SK-N-SH (cell line): ENCODE results near the gene TCF25. TPM values are rescaled to one million over a fixed set of nuclear protein-coding genes. Genes with fewer than 3 reads are reported as not detected.

ENCODE experiments used
- CTCF ChIA-PET: fragments of 300-600, 350-600 bp; formaldehyde crosslinking; extraction: SDS; loops from one replicate; lab custom pipeline; 2021; lab: Yijun Ruan, JAX
- POLR2A ChIA-PET: fragments of 350-600 bp; sonication (Branson Sonifier 250); formaldehyde crosslinking; extraction: SDS; loops from one replicate; lab custom pipeline; 2020; ENCODE audit warnings: antibody characterized with exemption, inconsistent platforms; lab: Yijun Ruan, JAX
- DNase-seq: peaks from one replicate; pipeline ENCODE4 v3.0.0; 2012
- H2AFZ ChIP-seq: fragments of 200-600 bp; sonication (generic); 2 replicates; pipeline ENCODE4 v1.8.1; 2016; ENCODE audit warnings: antibody characterized with exemption, mild to moderate bottlenecking, low read depth
- H3F3A ChIP-seq: fragments of 200-600 bp; sonication (generic); replicated peaks from 2 replicates; pipeline ENCODE3; 2016; ENCODE audit warnings: antibody characterized with exemption, mild to moderate bottlenecking; ENCODE audit not compliant: insufficient read depth
- H3K27ac ChIP-seq, 2 experiments: fragments of 200-500 bp in 1 of 2; fragments of 200-600 bp in 1 of 2; sonication (Bioruptor generic) in 1 of 2; sonication (generic), shearing (Covaris generic) in 1 of 2; 2 replicates each; pipeline versions ENCODE4 v1.5.1 to v1.6.1; 2014 to 2016; ENCODE audit warnings: low read depth in 2 of 2, inconsistent platforms in 1 of 2, low read length in 1 of 2, mild to moderate bottlenecking in 1 of 2, mixed read lengths in 1 of 2
- H3K27me3 ChIP-seq: fragments of 200-600 bp; sonication (generic), shearing (Covaris generic); 2 replicates; pipeline ENCODE4 v1.6.1; 2016; ENCODE audit warnings: mixed run types; ENCODE audit not compliant: insufficient read depth
- H3K36me3 ChIP-seq, 2 experiments: fragments of 200-500 bp in 1 of 2; fragments of 200-600 bp in 1 of 2; sonication (Bioruptor generic) in 1 of 2; sonication (generic) in 1 of 2; replicated peaks in 1 of 2; 2 replicates each; pipeline versions ENCODE3 to v1.5.1; 2014 to 2016; ENCODE audit warnings: low read length in 1 of 2, mild to moderate bottlenecking in 1 of 2; ENCODE audit not compliant: insufficient read depth in 2 of 2, control insufficient read depth in 1 of 2
- H3K4me1 ChIP-seq, 2 experiments: fragments of 200-500 bp in 1 of 2; fragments of 200-600 bp in 1 of 2; sonication (Bioruptor generic) in 1 of 2; sonication (generic), shearing (Covaris generic) in 1 of 2; 2 replicates each; pipeline versions ENCODE4 v1.5.1 to v1.6.1; 2014 to 2016; ENCODE audit warnings: low read depth in 1 of 2, low read length in 1 of 2, mixed run types in 1 of 2; ENCODE audit not compliant: insufficient read depth in 2 of 2, control insufficient read depth in 1 of 2
- H3K4me2 ChIP-seq: fragments of 200-600 bp; sonication (generic), shearing (Covaris generic); 2 replicates; pipeline ENCODE4 v1.6.1; 2017; ENCODE audit warnings: mixed run types
- H3K4me3 ChIP-seq, 2 experiments: fragments of 200-500 bp in 1 of 2; fragments of 200-600 bp in 1 of 2; sonication (Bioruptor generic) in 1 of 2; sonication (generic), shearing (Covaris generic) in 1 of 2; 2 replicates each; pipeline versions ENCODE4 v1.5.1 to v1.8.1; 2014 to 2016; ENCODE audit warnings: low read depth in 2 of 2, inconsistent platforms in 1 of 2, low read length in 1 of 2, mild to moderate bottlenecking in 1 of 2, mixed read lengths in 1 of 2, moderate library complexity in 1 of 2
- H3K79me2 ChIP-seq: fragments of 200-600 bp; sonication (generic); 2 replicates; pipeline ENCODE4 v1.8.1; 2017; ENCODE audit warnings: mild to moderate bottlenecking; ENCODE audit not compliant: insufficient read depth
- H3K9ac ChIP-seq: fragments of 200-600 bp; sonication (generic); 2 replicates; pipeline ENCODE4 v1.6.1; 2017; ENCODE audit warnings: mixed run types
- H3K9me2 ChIP-seq: fragments of 200-600 bp; sonication (generic); 2 replicates; pipeline ENCODE4 v1.6.1; 2017; ENCODE audit warnings: mixed run types
- H3K9me3 ChIP-seq: fragments of 200-600 bp; sonication (generic); 2 replicates; pipeline ENCODE4 v1.6.1; 2017; ENCODE audit warnings: mixed run types, mild to moderate bottlenecking, moderate library complexity
- H4K20me1 ChIP-seq: fragments of 200-600 bp; sonication (generic); 2 replicates; pipeline ENCODE4 v1.6.1; 2017; ENCODE audit warnings: mild to moderate bottlenecking, mixed run types; ENCODE audit not compliant: insufficient read depth
- FOXJ3 ChIP-seq: sonication (generic); formaldehyde crosslinking; IDR thresholded peaks from 2 replicates; pipeline ENCODE4 v1.5.1; 2020; ENCODE audit warnings: mild to moderate bottlenecking, missing genetic modification reagents
- POLR2AphosphoS5 ChIP-seq: IDR thresholded peaks from 2 replicates; pipeline ENCODE4 v1.6.1; 2012; ENCODE audit warnings: low read depth, low read length
- RAD21 ChIP-seq: IDR thresholded peaks from 2 replicates; pipeline ENCODE4 v1.6.1; 2012; ENCODE audit warnings: mild to moderate bottlenecking, low read length
- RFX5 ChIP-seq: IDR thresholded peaks from 2 replicates; pipeline ENCODE4 v1.6.1; 2012; ENCODE audit warnings: mild to moderate bottlenecking, improper control_type of control experiment, low read length
- RXRA ChIP-seq: IDR thresholded peaks from 2 replicates; pipeline ENCODE4 v1.4.0; 2012; ENCODE audit warnings: low read depth, mild to moderate bottlenecking, borderline replicate concordance
- TEAD4 ChIP-seq: IDR thresholded peaks from 2 replicates; pipeline ENCODE4 v1.4.0; 2012; ENCODE audit warnings: mild to moderate bottlenecking, borderline replicate concordance; ENCODE audit not compliant: insufficient read depth
- YY1 ChIP-seq: IDR thresholded peaks from 2 replicates; pipeline ENCODE4 v1.4.0; 2012; ENCODE audit warnings: low read depth, mild to moderate bottlenecking
- WGBS: methylation state at CpG from one replicate; pipeline ENCODE4 v1.1.6; 2017; ENCODE audit warnings: low lambda C conversion rate; 5-methylcytosine and 5-hydroxymethylcytosine counted together
- polyA plus RNA-seq, 3 experiments: library from polyadenylated mRNA; depleted of rRNA; stranded (reverse); fragments of >200 nt; gene quantifications; 2 replicates each; pipeline ENCODE4 v1.2.3, GENCODE V29; 2012

Gene TCF25
- polyA plus RNA-seq, 1 of the 3 experiments (the other 2 are of a cell fraction), result 208 TPM

DNA sequence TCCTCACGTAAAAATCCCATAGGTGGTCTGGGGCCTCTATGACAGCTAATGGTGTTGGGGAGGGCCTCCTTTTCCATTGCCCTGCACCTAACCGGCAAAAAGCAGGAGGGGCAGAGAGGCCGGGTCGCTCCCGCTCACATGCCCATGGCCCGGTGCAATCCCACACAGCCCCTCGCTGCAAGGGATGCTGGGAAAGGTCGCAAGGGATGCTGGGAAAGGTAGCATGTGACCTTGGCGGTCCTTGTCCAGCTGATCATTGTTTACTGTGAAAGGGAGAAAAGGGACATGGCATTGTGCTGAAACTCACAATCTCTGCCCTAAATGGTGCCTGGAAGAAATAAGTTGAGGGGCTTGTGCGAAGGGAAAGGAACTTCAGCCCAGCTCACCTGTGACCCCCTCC is 85.2 kb downstream of the TCF25 start:
- H4K20me1 ChIP-seq, result no peaks in the 10 kb centered on the region
- H2AFZ ChIP-seq, result no peak overlapping the region
- no peak for DNase-seq
- ChIA-PET CTCF (interaction anchor here (0.6 to 2.0 kb wide), 2 partner anchors 9 to 40 kb away, joined by 3 to 6 read pairs; no protein-coding TSS in a partner anchor), POLR2A (no interaction called here)
- H3K79me2 ChIP-seq, result peaks cover 5% of the 10 kb centered on the region; the same call in 1 of the 2 replicates
- no peak overlapping the region for H3K4me2 ChIP-seq
- no peaks in the 10 kb centered on the region for H3F3A ChIP-seq
- H3K36me3 ChIP-seq, result peaks cover 0 to 26% of the 10 kb centered on the region in 2 experiments
- TF ChIP-seq RXRA (no peak), POLR2AphosphoS5 (no peak)
- H3K9me2 ChIP-seq, result no peaks in the 10 kb centered on the region
- no peaks in the 10 kb centered on the region for H3K9me3 ChIP-seq
- 96% methylated on average over 10 of the region's 10 CpGs for WGBS
- H3K9ac ChIP-seq, result no peak overlapping the region
- H3K27me3 ChIP-seq, result no peaks in the 10 kb centered on the region
- no peak overlapping the region for H3K27ac ChIP-seq
- no peak overlapping the region for H3K4me3 ChIP-seq
- H3K4me1 ChIP-seq, result peaks cover 0 to 6% of the 10 kb centered on the region in 2 experiments; a peak in 1 of 4 replicates

DNA sequence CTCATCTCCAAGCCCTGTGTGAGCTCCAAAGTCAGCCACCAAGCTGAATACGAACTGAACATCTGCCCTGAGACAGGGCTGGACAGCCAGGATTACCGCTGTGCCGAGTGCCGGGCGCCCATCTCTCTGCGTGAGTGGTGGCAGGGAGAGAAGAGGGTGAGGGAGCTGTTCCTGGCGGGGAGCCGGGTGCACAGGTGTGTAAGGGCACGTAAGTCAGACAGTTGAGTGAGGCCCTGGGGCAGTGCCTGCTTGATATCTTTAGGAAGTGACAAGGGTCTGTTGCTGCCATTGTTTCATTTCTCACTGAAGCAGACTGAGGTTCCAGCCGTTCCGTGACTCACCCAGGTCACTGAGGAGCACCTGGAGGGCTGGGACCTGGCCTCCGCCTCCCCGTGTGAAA is 87.6 kb downstream of the TCF25 start:
- no peak overlapping the region for H3K4me3 ChIP-seq
- no peak overlapping the region for H2AFZ ChIP-seq
- H3K9me3 ChIP-seq, result no peaks in the 10 kb centered on the region
- DNase-seq, result no peak
- no peak overlapping the region for H3K4me2 ChIP-seq
- H3K9ac ChIP-seq, result no peak overlapping the region
- peaks cover 4% of the 10 kb centered on the region for H3F3A ChIP-seq
- peaks cover 0 to 28% of the 10 kb centered on the region in 2 experiments for H3K36me3 ChIP-seq
- WGBS, result 98% methylated on average over 13 of the region's 13 CpGs
- no peaks in the 10 kb centered on the region for H3K27me3 ChIP-seq
- no peaks in the 10 kb centered on the region for H3K9me2 ChIP-seq
- POLR2A ChIA-PET, result no interaction called here
- H3K4me1 ChIP-seq, result peaks cover 0 to 6% of the 10 kb centered on the region in 2 experiments; a peak in 1 of 4 replicates
- CTCF ChIA-PET, result interaction anchor here (1.4 kb wide), 1 partner anchor 18 kb away, joined by 3 read pairs; no protein-coding TSS in a partner anchor
- H3K79me2 ChIP-seq, result no peaks in the 10 kb centered on the region
- no peaks in the 10 kb centered on the region for H4K20me1 ChIP-seq
- TF ChIP-seq FOXJ3 (CRISPR knock-in tag) (no peak), RAD21 (no peak), RFX5 (no peak), YY1 (no peak), TEAD4 (no peak)
- H3K27ac ChIP-seq, result no peak overlapping the region

Other genes starting within 250 kb of the TCF25 start
- 138 and 143 TPM in 2 replicates for gene CHMP1A, start 215.9 kb upstream of the TCF25 start, polyA plus RNA-seq (2012; rRNA removed)
- gene SPATA33, start 215.8 kb upstream of the TCF25 start, polyA plus RNA-seq (2012; rRNA removed), result 7.2 and 8.5 TPM in 2 replicates
- gene CDK10, start 186.9 kb upstream of the TCF25 start, polyA plus RNA-seq (2012; rRNA removed), result 84.7 and 94.5 TPM in 2 replicates
- gene SPATA2L, start 171.9 kb upstream of the TCF25 start, polyA plus RNA-seq (2012; rRNA removed), result 7.8 and 8.6 TPM in 2 replicates
- gene VPS9D1, start 152.7 kb upstream of the TCF25 start, polyA plus RNA-seq (2012; rRNA removed), result 9.2 and 10.1 TPM in 2 replicates
- gene ZNF276, start 152.1 kb upstream of the TCF25 start, polyA plus RNA-seq (2012; rRNA removed), result 24.9 and 27.0 TPM in 2 replicates
- gene FANCA, start 56.9 kb upstream of the TCF25 start, polyA plus RNA-seq (2012; rRNA removed), result 21.5 and 23.9 TPM in 2 replicates
- gene SPIRE2, start 45.1 kb upstream of the TCF25 start, polyA plus RNA-seq (2012; rRNA removed), result 15.3 and 16.2 TPM in 2 replicates
- gene MC1R, start 45.3 kb downstream of the TCF25 start, polyA plus RNA-seq (2012; rRNA removed), result 11.1 and 12.7 TPM in 2 replicates
- gene TUBB3, start 49.8 kb downstream of the TCF25 start, polyA plus RNA-seq (2012; rRNA removed), result 375 and 428 TPM in 2 replicates
- gene DEF8, start 75.2 kb downstream of the TCF25 start, polyA plus RNA-seq (2012; rRNA removed), result 112 and 119 TPM in 2 replicates
- 23.5 and 27.9 TPM in 2 replicates for gene DBNDD1, start 145.9 kb downstream of the TCF25 start, polyA plus RNA-seq (2012; rRNA removed)
- gene PRDM7, start 203.7 kb downstream of the TCF25 start, polyA plus RNA-seq (2012; rRNA removed), result not detected in 2 replicates